Activated T-cell treated with anti-CD3 and anti-CD28 coated beads, Interleukin-2, amount 50 U/mL, for 1 hour (primary cell): ENCODE results near the gene PIK3C2A.

ENCODE experiments used
- DNase-seq: peaks from one replicate; pipeline ENCODE4 v3.0.0-alpha.2; 2020

PIK3C2A gene

GRCh38 chr11:17217401-17217800 lies 9.6 kb upstream of the PIK3C2A start:
- no peak for DNase-seq

GRCh38 chr11:17214338-17214737 lies 6.6 kb upstream of the PIK3C2A start:
- DNase-seq: no peak

- DNase-seq: no peak
Measured at GRCh38 chr11:17211286-17211685, 3.5 kb upstream of the PIK3C2A start.

GRCh38 chr11:17209939-17210245 lies 2.1 kb upstream of the PIK3C2A start:
- no peak for DNase-seq

GRCh38 chr11:17208257-17208999 lies 642 bp upstream of the PIK3C2A start:
- no peak for DNase-seq

GRCh38 chr11:17206463-17206862 lies 1.3 kb downstream of the PIK3C2A start:
- DNase-seq: no peak

GRCh38 chr11:17197431-17197898 lies 10.3 kb downstream of the PIK3C2A start:
- DNase-seq: no peak

- no peak for DNase-seq
Measured at GRCh38 chr11:17188675-17189074, 19.1 kb downstream of the PIK3C2A start.

- no peak for DNase-seq
Measured at GRCh38 chr11:17186932-17187692, 20.7 kb downstream of the PIK3C2A start.

- DNase-seq: no peak
Measured at GRCh38 chr11:17185938-17186337, 21.8 kb downstream of the PIK3C2A start.

GRCh38 chr11:17184882-17185587 lies 22.8 kb downstream of the PIK3C2A start:
- DNase-seq: no peak

- DNase-seq: no peak
Measured at GRCh38 chr11:17183836-17184235, 23.9 kb downstream of the PIK3C2A start.

GRCh38 chr11:17179970-17180369 lies 27.8 kb downstream of the PIK3C2A start:
- DNase-seq: no peak

- DNase-seq: no peak
Measured at GRCh38 chr11:17173332-17173731, 34.5 kb downstream of the PIK3C2A start.

- DNase-seq: no peak
Measured at GRCh38 chr11:17171916-17172315, 35.9 kb downstream of the PIK3C2A start.

- no peak for DNase-seq
Measured at GRCh38 chr11:17171343-17171742, 36.4 kb downstream of the PIK3C2A start.

- DNase-seq: no peak
Measured at GRCh38 chr11:17169876-17170275, 37.9 kb downstream of the PIK3C2A start.

GRCh38 chr11:17165247-17165890 lies 42.4 kb downstream of the PIK3C2A start:
- DNase-seq: no peak

- no peak for DNase-seq
Measured at GRCh38 chr11:17164361-17165246, 43.2 kb downstream of the PIK3C2A start.

- no peak for DNase-seq
Measured at GRCh38 chr11:17163736-17164135, 44.0 kb downstream of the PIK3C2A start.

- DNase-seq: no peak
Measured at GRCh38 chr11:17163291-17163690, 44.5 kb downstream of the PIK3C2A start.

GRCh38 chr11:17162376-17162775 lies 45.4 kb downstream of the PIK3C2A start:
- no peak for DNase-seq
